ENCODE results near the gene CDPF1.
A peak's percentile ranks its signal among the peaks of the same experiment; 100 is the strongest.
"Not testable (repeated sequence)": the region's sequence is repeated elsewhere in the genome, so short reads cannot be mapped to it uniquely, and the experiment has no call there.

Gene CDPF1

GRCh38 chr22:46233231-46233630, 16.9 kb downstream of the CDPF1 start:
- FAIRE-seq (no peak), DNase-seq (ENCODE audit: extremely low spot score, insufficient read length, low read depth) (no peak)

- no peak for FAIRE-seq
Observed at GRCh38 chr22:46230262-46230901, 19.7 kb downstream of the CDPF1 start.

DNA sequence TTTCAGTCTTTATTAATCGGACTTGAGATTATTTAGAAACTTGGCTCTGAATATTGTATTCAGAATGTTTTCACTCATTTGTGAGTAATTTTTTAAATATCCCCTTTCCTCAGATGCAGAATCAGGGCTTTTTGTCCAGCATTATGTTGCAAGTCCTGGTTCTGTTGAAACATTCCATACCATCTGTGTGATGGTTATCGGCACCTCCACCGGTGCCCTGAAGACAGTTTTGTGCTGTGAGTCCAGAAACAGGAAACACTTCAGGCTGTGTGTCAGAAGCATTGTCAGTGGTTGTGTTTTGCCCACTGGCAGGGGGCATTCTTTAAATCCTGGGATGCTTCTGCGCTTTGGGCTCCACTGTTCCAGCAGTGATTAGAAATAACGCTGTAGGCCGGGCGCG, 20.4 kb downstream of the CDPF1 start:
- no peak for DNase-seq (ENCODE audit: extremely low spot score, insufficient read length, low read depth)
- no peak for FAIRE-seq

More at GRCh38 chr22:46230262-46230901, 19.7 kb downstream of the CDPF1 start:
- no peak for DNase-seq (ENCODE audit: extremely low spot score, insufficient read length, low read depth)

GRCh38 chr22:46226577-46226976, 23.5 kb downstream of the CDPF1 start:
- DNase-seq (ENCODE audit: extremely low spot score, insufficient read length, low read depth) (no peak), FAIRE-seq (no peak)

GRCh38 chr22:46225631-46226030, 24.5 kb downstream of the CDPF1 start:
- FAIRE-seq (no peak), DNase-seq (ENCODE audit: extremely low spot score, insufficient read length, low read depth) (no peak)

DNA sequence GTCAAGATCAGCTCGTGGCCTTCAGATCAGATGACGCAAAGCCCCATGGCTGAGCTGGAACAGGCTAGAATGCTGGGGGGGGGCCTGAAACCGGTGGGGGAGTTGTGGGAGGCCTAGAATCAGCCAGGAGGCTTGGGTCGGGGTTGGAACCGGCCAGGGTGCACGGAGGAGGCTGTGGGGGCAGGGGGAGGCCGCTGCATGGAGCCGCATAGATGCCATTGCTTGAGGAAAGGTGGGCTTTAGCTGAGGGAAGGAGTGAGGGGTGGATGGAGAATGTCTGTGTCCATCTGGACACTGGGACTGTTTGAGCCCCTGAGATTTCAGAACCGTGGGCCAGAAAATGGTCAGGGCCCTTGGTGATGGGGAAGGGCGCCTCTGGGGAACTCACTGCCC, 25.2 kb downstream of the CDPF1 start:
- no peak for DNase-seq (ENCODE audit: extremely low spot score, insufficient read length, low read depth)
- no peak for FAIRE-seq

- FAIRE-seq (no peak), DNase-seq (ENCODE audit: extremely low spot score, insufficient read length, low read depth) (no peak)
Observed at GRCh38 chr22:46224044-46224897, 25.8 kb downstream of the CDPF1 start.

DNA sequence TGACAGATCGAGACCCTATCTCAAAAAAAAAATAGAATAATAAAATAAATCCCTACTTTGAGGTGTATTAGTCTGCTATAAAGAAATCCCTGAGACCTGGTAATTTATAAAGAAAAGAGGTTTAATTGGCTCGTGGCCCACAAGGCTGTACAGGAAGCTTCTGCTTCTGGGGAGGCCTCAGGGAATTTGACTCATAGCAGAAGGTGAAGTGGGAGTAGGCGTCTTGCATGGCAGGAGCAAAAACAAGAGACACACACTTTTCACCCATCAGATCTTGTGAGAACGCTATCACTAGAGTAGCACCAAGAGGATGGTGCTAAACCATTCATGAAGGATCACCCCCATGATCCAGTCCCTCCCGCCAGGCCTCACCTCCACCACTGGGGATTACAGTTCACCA, 29.2 kb downstream of the CDPF1 start:
- no peak for DNase-seq (ENCODE audit: extremely low spot score, insufficient read length, low read depth)
- peak; percentile 48 for FAIRE-seq

DNA sequence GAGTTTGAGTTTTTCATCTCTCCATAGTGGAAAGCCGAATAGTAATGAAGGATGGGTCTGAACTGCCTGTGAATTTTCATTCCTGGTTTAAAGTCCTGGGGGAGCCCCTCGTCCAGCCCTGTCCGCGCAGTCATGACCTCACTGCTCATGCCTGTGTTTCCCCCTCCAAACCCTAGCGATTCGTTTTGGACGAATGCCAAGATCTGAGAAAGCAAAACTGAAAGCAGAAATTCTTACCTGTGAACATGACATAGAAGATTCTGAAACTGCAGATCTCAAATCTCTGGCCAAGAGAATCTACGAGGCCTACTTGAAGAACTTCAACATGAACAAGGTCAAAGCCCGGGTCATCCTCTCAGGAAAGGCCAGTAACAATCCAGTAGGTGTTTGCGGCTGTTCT, 30.5 kb downstream of the CDPF1 start:
- peak; percentile 50 for FAIRE-seq
- DNase-seq (ENCODE audit: extremely low spot score, insufficient read length, low read depth), result peak; percentile 3

GRCh38 chr22:46214616-46215015, 35.5 kb downstream of the CDPF1 start:
- no peak for FAIRE-seq

GRCh38 chr22:46214149-46214548, 35.9 kb downstream of the CDPF1 start:
- FAIRE-seq (no peak), DNase-seq (ENCODE audit: extremely low spot score, insufficient read length, low read depth) (no peak)

More at GRCh38 chr22:46214616-46215015, 35.5 kb downstream of the CDPF1 start:
- DNase-seq (ENCODE audit: extremely low spot score, insufficient read length, low read depth), result no peak

DNA sequence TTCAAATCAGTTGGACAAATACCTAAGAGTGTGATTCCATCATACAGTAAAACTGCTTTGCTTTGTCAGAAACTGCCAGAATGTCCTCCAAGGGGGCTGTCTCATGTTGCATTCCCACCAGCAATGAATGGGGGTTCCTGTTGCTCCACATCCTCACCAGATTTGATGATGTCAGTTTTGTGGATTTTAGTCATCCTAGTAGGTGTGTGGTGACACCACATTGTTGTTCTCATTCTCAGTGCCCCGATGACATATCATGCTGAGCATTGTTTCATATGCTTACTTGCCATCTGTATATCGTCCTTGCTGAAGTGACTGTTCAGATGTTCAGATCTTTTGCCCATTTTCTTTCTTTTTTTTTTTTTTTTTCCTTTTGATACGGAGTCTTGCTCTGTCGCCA, 37.0 kb downstream of the CDPF1 start:
- DNase-seq (ENCODE audit: extremely low spot score, insufficient read length, low read depth), result no peak
- FAIRE-seq, result no peak

DNA sequence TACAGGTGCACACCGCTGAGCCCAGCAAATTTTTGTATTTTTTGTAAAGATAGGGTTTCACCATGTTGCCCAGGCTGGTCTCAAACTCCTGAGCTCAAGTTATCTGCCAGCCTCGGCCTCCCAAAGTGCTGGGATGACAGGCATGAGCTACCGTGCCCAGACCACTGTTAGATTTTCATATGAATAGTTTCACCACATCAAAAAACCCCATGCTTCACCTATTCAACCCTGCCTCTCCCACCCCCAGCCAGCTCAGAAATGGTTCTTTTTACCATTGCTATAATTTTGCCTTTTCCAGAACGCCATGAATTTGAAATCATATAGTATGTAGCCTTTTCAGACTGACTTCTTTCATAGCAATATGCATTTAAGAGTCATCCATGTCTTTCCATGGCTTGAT, 37.9 kb downstream of the CDPF1 start:
- no peak for FAIRE-seq
- DNase-seq (ENCODE audit: extremely low spot score, insufficient read length, low read depth), result no peak

- DNase-seq (ENCODE audit: extremely low spot score, insufficient read length, low read depth), result no peak
- no peak for FAIRE-seq
Observed at GRCh38 chr22:46209262-46209661, 40.8 kb downstream of the CDPF1 start.

DNA sequence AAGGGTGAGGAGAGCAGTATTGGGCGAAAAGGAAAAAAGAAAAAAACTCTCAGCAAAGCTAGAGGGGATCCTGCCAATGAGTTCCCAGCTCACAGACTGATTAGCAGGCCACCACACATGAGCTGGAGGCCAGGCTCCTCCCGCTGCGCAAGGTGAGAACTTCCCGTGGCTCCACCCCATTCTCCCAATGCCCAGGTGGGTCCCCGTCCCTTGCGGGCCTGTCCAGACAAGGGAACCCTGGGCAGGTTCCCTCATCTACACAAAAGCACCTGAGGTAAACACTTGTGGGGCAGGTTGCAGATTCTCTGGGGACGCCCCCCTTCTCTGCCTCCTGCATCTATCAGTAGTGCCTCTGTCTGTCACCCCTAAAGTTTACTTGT, 46.5 kb downstream of the CDPF1 start:
- no peak for DNase-seq (ENCODE audit: extremely low spot score, insufficient read length, low read depth)
- FAIRE-seq, result no peak

DNA sequence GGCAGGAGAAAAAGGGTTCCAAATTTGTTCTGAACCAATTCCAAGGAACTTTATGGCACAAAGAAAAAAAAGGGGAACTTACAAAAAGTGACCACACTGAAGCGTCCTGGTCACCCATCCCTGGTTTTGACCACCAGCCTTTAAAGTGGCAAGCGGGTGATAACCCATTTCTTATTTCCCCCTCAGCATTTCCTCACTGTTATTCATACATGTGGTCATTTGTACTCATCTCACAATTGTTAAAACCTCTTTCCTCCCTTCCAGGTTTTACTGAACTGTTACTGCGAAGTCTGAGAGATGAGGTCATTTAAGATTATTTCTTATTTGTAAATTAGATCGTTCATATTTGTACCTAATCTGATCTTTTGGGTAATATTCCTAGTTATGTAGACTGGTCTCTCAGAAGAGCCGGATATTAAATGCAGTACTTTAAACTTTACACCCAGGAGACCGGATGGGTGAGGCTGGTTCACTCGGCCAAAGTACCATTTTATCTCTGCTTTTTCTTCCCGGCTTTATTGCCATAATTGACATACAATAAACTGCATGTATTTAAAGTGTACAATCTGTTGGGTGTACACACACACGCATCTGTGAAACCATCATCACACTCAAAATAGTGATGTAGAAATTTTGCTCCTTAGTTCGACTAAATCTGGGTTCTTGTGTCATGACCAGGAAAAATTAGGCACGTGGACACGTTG, 47.0 kb downstream of the CDPF1 start:
- FAIRE-seq, result no peak
- no peak for DNase-seq (ENCODE audit: extremely low spot score, insufficient read length, low read depth)

DNA sequence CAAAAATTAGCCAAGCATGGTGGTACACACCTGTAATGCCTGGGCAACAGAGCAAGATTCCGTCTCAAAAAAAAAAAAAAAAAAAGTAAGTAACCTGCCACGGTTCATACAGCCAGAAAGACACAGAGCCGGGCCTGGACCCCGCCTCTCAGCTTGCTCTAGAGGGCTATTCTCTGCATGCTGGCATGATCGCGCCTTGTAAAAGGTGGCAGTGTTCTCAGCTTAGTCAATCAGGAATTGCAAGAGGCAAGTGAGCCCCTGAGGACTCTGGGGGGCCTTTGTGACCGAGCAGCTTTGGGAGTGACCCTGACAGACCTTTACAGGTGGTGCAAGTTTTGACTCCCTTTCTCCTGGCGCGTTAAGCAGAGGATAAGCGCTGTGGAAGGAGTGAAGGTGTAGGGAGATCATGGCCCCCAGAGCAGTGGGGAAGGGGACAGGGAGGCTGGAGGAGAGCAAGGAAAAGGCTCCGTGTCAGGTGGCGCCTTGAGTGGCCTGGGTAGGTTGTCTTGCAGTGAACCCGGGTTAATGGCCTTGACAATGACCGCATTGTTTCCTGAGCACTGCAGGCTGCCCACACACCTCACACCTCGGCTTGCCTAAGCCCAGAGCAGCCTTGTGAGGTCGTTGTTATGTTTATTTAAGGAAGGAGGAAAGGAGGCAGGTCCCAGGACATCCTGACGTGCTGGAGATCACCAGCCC, 48.9 kb downstream of the CDPF1 start:
- no peak for DNase-seq (ENCODE audit: extremely low spot score, insufficient read length, low read depth)
- FAIRE-seq, result no peak

DNA sequence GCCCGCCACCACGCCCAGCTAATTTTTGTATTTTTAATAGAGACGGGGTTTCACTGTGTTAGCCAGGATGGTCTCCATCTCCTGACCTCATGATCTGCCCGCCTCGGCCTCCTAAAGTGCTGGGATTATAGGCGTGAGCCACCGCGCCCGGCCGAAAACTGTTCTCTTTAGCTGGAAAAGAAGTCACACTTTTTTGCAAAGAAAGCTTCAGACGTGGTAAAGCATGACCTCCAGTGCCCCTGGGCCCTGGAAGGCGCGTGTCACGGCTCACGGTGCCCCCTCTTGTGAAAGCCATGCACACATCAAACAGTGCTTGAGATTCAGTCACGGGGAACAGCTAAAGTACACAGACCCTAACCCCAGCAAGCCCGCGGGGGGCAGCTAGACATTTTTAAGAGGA, 51.3 kb downstream of the CDPF1 start:
- FAIRE-seq; DNase-seq (ENCODE audit: extremely low spot score, insufficient read length, low read depth): not testable (repeated sequence)

GRCh38 chr22:46198274-46198673, 51.8 kb downstream of the CDPF1 start:
- DNase-seq (ENCODE audit: extremely low spot score, insufficient read length, low read depth), result no peak
- FAIRE-seq, result no peak

DNA sequence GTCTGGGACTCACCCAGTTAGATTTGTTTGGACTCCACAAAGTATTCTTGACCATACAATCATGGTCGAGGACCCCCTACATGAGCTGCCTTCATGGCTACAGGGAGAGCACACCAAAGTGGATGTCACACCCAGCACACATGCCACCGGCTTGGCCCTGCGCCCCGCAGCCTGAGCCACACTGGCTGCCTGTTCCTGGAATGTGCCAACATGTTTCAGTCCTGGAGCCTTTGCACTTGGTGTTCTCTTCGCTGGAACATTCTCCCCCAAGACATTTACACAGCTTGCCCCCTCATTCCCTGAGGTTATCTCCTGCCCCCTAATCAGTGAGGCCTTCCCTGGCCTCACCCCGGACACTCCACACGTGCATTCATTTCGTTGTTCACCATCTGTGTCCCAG, 53.8 kb downstream of the CDPF1 start:
- DNase-seq (ENCODE audit: extremely low spot score, insufficient read length, low read depth) (no peak), FAIRE-seq (no peak)

Data from GM18507 (cell line).